ENCODE measurements around the gene C1orf159. TPM values are rescaled to one million over a fixed set of nuclear protein-coding genes. Genes with fewer than 3 reads are reported as not detected.

C1orf159 gene
- total RNA-seq, 4 donors from 2014 or later = 12.8 to 48.4 (median 19.7) TPM

DNA sequence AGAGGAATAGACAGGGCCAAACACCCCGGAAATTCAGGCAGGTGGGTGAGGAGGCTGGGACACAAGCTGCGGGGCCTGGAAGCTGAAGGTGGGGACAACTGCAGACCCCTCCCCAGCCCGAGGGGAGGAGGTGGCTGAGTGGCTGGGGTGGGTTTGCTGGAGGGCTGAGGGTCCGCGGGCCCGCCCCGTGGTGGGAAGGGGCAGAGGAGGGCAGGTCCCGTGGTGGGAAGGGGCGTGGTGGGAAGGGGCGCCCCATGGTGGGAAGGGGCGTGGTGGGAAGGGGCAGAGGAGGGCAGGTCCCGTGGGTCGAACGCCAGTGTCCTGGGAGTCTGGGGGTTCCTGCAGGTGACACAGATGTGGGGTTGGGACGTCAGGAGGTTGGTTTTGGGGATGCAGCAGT is 33.5 kb upstream of the C1orf159 start:
- WGBS = 81% methylated on average over 15 of the region's 15 CpGs
- Histone ChIP-seq H3K4me3 (no peak overlapping the region), H3K36me3 (no peaks in the 10 kb centered on the region), H3K9me3 (no peaks in the 10 kb centered on the region), H3K27me3 (peaks cover 16% of the 10 kb centered on the region), H3K4me1 (peaks cover 9% of the 10 kb centered on the region), H3K27ac (no peak overlapping the region)
- DNase-seq (ENCODE audit: low spot score in 2 of 2) = no peak
- no peak for TF ChIP-seq POLR2A (IDR thresholded peaks at IDR 0.05)
- no peak for TF ChIP-seq CTCF (IDR thresholded peaks at IDR 0.05)
- TF ChIP-seq POLR2AphosphoS5 (IDR thresholded peaks at IDR 0.05) = no peak
- no peak for TF ChIP-seq EP300 (IDR thresholded peaks at IDR 0.05)

DNA sequence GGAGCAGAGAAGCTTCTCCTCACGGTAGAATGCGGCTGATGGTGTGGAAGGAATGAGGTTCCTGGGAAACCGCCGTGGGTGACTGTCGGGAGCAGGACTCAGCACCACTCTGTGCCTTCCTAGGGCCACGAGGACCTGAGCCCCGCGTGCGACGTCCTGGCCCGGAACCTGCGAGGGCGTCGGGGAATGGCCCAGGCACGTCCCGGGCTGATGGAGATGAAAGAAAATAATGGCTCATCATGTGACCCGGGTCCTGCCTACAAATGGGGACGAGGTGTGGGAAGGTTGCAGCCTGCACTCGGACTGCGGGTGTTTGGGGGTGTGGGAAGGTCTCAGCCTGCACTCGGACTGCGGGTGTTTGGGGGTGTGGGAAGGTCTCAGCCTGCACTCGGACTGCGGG is 32.7 kb upstream of the C1orf159 start:
- Histone ChIP-seq H3K27me3 (peaks cover 16% of the 10 kb centered on the region), H3K27ac (no peak overlapping the region), H3K9me3 (no peaks in the 10 kb centered on the region), H3K36me3 (no peaks in the 10 kb centered on the region), H3K4me3 (no peak overlapping the region), H3K4me1 (peaks cover 17% of the 10 kb centered on the region)
- DNase-seq (ENCODE audit: low spot score in 2 of 2) = no peak
- TF ChIP-seq POLR2A (IDR thresholded peaks at IDR 0.05) (no peak), CTCF (IDR thresholded peaks at IDR 0.05) (no peak), EP300 (IDR thresholded peaks at IDR 0.05) (no peak), POLR2AphosphoS5 (IDR thresholded peaks at IDR 0.05) (no peak)
- WGBS = 69% methylated on average over 23 of the region's 24 CpGs

GRCh38 chr1:1148061-1148460 is 32.2 kb upstream of the C1orf159 start:
- DNase-seq (ENCODE audit: low spot score in 2 of 2) = no peak
- Histone ChIP-seq H3K9me3 (no peaks in the 10 kb centered on the region), H3K4me1 (peaks cover 19% of the 10 kb centered on the region), H3K27ac (no peak overlapping the region), H3K36me3 (no peaks in the 10 kb centered on the region), H3K27me3 (peaks cover 20% of the 10 kb centered on the region), H3K4me3 (no peak overlapping the region)
- WGBS = 88% methylated on average over 13 of the region's 13 CpGs
- TF ChIP-seq POLR2A (IDR thresholded peaks at IDR 0.05) (no peak), CTCF (IDR thresholded peaks at IDR 0.05) (no peak), EP300 (IDR thresholded peaks at IDR 0.05) (no peak), POLR2AphosphoS5 (IDR thresholded peaks at IDR 0.05) (no peak)

- H3K4me3 ChIP-seq = no peak overlapping the region
- H3K27me3 ChIP-seq = peaks cover 28% of the 10 kb centered on the region
- peaks cover 19% of the 10 kb centered on the region for H3K4me1 ChIP-seq
- TF ChIP-seq CTCF (IDR thresholded peaks at IDR 0.05) (no peak), EP300 (IDR thresholded peaks at IDR 0.05) (no peak), POLR2A (IDR thresholded peaks at IDR 0.05) (no peak), POLR2AphosphoS5 (IDR thresholded peaks at IDR 0.05) (no peak)
- H3K36me3 ChIP-seq = no peaks in the 10 kb centered on the region
- H3K27ac ChIP-seq = no peak overlapping the region
- no peaks in the 10 kb centered on the region for H3K9me3 ChIP-seq
- 79% methylated on average over 15 of the region's 15 CpGs for WGBS
- no peak for DNase-seq (ENCODE audit: low spot score in 2 of 2)
Observed at GRCh38 chr1:1146596-1146995, 30.7 kb upstream of the C1orf159 start.

- Histone ChIP-seq H3K9me3 (no peaks in the 10 kb centered on the region), H3K4me1 (peaks cover 19% of the 10 kb centered on the region), H3K27me3 (peaks cover 31% of the 10 kb centered on the region), H3K36me3 (no peaks in the 10 kb centered on the region), H3K4me3 (no peak overlapping the region), H3K27ac (no peak overlapping the region)
- DNase-seq (ENCODE audit: low spot score in 2 of 2) = no peak
- WGBS = 87% methylated on average over 11 of the region's 14 CpGs
- TF ChIP-seq POLR2A (IDR thresholded peaks at IDR 0.05) (no peak), EP300 (IDR thresholded peaks at IDR 0.05) (no peak), CTCF (IDR thresholded peaks at IDR 0.05) (no peak), POLR2AphosphoS5 (IDR thresholded peaks at IDR 0.05) (no peak)
Observed at GRCh38 chr1:1146026-1146425, 30.1 kb upstream of the C1orf159 start.
